H1 (cell line): ENCODE measurements around the gene FHIT.

Experiments used
- CREB1 ChIP-seq: IDR thresholded peaks from 2 replicates; pipeline ENCODE4 v1.6.1; 2012; ENCODE audit warnings: inconsistent platforms
- JUND ChIP-seq: IDR thresholded peaks from 2 replicates; pipeline ENCODE4 v1.6.1; 2011; ENCODE audit warnings: mild to moderate bottlenecking, improper control_type of control experiment, low read length
- KDM5A ChIP-seq: fragments of 200-600 bp; IDR thresholded peaks from 2 replicates; pipeline ENCODE4 v1.7.1; 2012; ENCODE audit warnings: mild to moderate bottlenecking, low read length, inconsistent platforms, mixed read lengths
- MAX ChIP-seq: IDR thresholded peaks from 2 replicates; pipeline ENCODE4 v1.6.1; 2012; ENCODE audit warnings: inconsistent platforms
- RBBP5 ChIP-seq: IDR thresholded peaks from 2 replicates; pipeline ENCODE4 v1.7.1; 2012; ENCODE audit warnings: low read depth, mild to moderate bottlenecking, inconsistent platforms, low read length, moderate library complexity, borderline replicate concordance

GRCh38 chr3:59800481-59800880 lies 1450.8 kb downstream of the FHIT start:
- TF ChIP-seq RBBP5 (no peak), MAX (no peak), JUND (no peak), KDM5A (no peak), CREB1 (no peak)
